HepG2 (cell line): Measurements from ENCODE around the gene ID3. TPM values are rescaled to one million over a fixed set of nuclear protein-coding genes. Genes with fewer than 3 reads are reported as not detected.

ENCODE experiments used
- CC2D1A ChIP-seq: sonication (generic); formaldehyde crosslinking; IDR thresholded peaks from 2 replicates; pipeline ENCODE4 v1.8.1; 2023; ENCODE audit warnings: mild to moderate bottlenecking, missing genetic modification reagents
- ETV5 ChIP-seq: IDR thresholded peaks from 2 replicates; pipeline ENCODE4 v1.6.1; 2018; ENCODE audit warnings: missing biosample characterization, missing genetic modification reagents, inconsistent platforms, borderline replicate concordance
- FOXM1 ChIP-seq: sonication (generic); formaldehyde crosslinking; IDR thresholded peaks from 2 replicates; pipeline ENCODE4 v1.5.0; 2020; ENCODE audit warnings: missing genetic modification reagents
- GRHL1 ChIP-seq: sonication (generic); formaldehyde crosslinking; conservative IDR thresholded peaks from 2 replicates; pipeline ENCODE4 v1.8.0; 2022; ENCODE audit warnings: missing genetic modification reagents
- HDAC6 ChIP-seq: fragments of 200-600 bp; sonication (generic); IDR thresholded peaks from 2 replicates; pipeline ENCODE4 v1.7.0; 2017; ENCODE audit warnings: mild to moderate bottlenecking, antibody characterized with exemption, low read length, low read depth
- IKZF4 ChIP-seq: sonication (generic); formaldehyde crosslinking; IDR thresholded peaks from 2 replicates; pipeline ENCODE4 v1.5.1; 2020; ENCODE audit warnings: borderline replicate concordance, mild to moderate bottlenecking, low read depth, missing genetic modification reagents; ENCODE audit errors: not compliant biosample characterization
- KLF16 ChIP-seq, 2 experiments: sonication (generic) in 1 of 2; formaldehyde crosslinking in 1 of 2; IDR thresholded peaks; 2 replicates each; pipeline versions ENCODE4 v1.6.1 to v1.8.0; 2016 to 2023; ENCODE audit warnings: missing genetic modification reagents in 2 of 2, missing compliant biosample characterization in 1 of 2
- NR2F6 ChIP-seq, 2 experiments: IDR thresholded peaks; 2 replicates each; pipeline ENCODE4 v1.6.1; 2016; ENCODE audit warnings: antibody characterized with exemption in 1 of 2, mild to moderate bottlenecking in 1 of 2
- SALL1 ChIP-seq: sonication (generic); formaldehyde crosslinking; IDR thresholded peaks from 2 replicates; pipeline ENCODE4 v1.8.0; 2022; ENCODE audit warnings: mild to moderate bottlenecking, missing genetic modification reagents
- ZBTB10 ChIP-seq: sonication (generic); formaldehyde crosslinking; IDR thresholded peaks from 2 replicates; pipeline ENCODE4 v1.4.0; 2020; ENCODE audit warnings: missing genetic modification reagents, borderline replicate concordance
- ZBTB7A ChIP-seq: sonication (generic); formaldehyde crosslinking; IDR thresholded peaks from 2 replicates; pipeline ENCODE4 v1.8.0; 2022; ENCODE audit warnings: mild to moderate bottlenecking, missing genetic modification reagents
- ZNF253 ChIP-seq: sonication (generic); formaldehyde crosslinking; IDR thresholded peaks from 2 replicates; pipeline ENCODE4 v1.8.0; 2022; ENCODE audit warnings: mild to moderate bottlenecking, missing genetic modification reagents, borderline replicate concordance
- ZNF343 ChIP-seq: sonication (generic); formaldehyde crosslinking; IDR thresholded peaks from 2 replicates; pipeline ENCODE4 v1.4.0; 2020; ENCODE audit warnings: mild to moderate bottlenecking, missing genetic modification reagents
- ZNF724P ChIP-seq: sonication (generic); formaldehyde crosslinking; IDR thresholded peaks from 2 replicates; pipeline ENCODE4 v1.8.0; 2022; ENCODE audit warnings: missing genetic modification reagents, borderline replicate concordance
- polyA plus RNA-seq, 8 experiments: library from polyadenylated mRNA; depleted of rRNA in 3 of 8; stranded (reverse) in 7 of 8; unstranded in 1 of 8; fragments of >200 nt; fragmentation: Illumina TruSeq in 4 of 8; extraction: Trizol in 4 of 8; gene quantifications; 2 replicates each; pipeline versions ENCODE4 v1.2.1 to v1.2.3, GENCODE V29; 2011 to 2016; ENCODE audit warnings: low read depth in 4 of 8, missing spikeins in 1 of 8, mixed read lengths in 1 of 8; ENCODE audit not compliant: insufficient read depth in 1 of 8
- total RNA-seq, 5 experiments: library from RNA; depleted of rRNA; stranded (reverse); fragments of >200 nt; fragmentation: Illumina TruSeq; extraction: Trizol; gene quantifications; 2 replicates each; pipeline ENCODE4 v1.2.3, GENCODE V29; 2016; ENCODE audit warnings: low read depth in 1 of 5
- TF ChIP-seq, protein P1 (sequence below): IDR thresholded peaks from 2 replicates; pipeline ENCODE4 v1.6.1; 2016; ENCODE audit warnings: low read depth

Gene ID3
- total and polyA plus RNA-seq, 2 of the 13 experiments (the other 11 are each of a cell fraction or from before 2014, with no cell fraction given): 64.8 to 115 TPM

DNA sequence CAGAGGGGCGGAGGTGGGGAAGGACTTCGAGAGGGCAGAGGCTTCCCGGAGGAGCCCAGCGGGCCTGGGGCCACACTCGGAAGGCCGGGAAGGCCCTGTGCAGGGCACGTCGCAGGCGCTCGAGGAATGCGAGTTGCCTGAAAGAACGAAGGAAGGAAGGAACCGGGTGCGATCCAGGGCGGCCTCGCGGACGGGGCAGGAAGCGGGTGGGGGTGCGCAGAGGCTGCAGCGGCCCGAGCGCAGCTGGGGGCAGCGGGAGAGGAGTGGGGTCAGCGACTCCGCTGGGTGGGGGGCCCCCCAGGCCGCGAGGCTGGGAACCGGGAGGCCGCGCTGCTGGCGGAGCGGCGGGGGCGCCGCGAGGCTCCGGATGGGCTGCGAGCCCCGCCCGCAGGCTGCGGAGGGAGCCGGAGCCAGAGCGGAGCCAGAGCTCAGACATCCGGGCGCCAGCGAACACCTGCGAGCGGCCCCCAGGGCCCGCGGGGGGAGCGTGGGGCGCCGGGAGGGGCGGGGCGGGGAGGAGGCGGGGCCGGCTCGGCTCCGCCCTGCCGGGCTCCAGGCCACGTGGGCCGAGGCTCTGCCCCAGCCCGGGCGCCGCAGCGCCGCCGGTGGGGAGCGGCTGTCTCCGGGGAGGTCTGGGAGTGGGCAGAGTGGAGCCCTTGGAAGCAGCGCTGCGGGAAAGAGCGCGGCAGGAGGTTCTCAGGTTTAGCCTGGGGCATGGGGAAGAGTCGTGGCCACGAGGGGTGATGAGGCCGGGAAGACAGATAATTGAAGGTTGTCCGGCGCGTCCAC is 4.6 kb downstream of the ID3 start (continued):
- TF ChIP-seq ZNF343 (CRISPR knock-in tag) (peak; percentile 72; the same call in 1 of the 2 replicates), ZBTB10 (CRISPR knock-in tag) (no peak), FOXM1 (CRISPR knock-in tag) (no peak), CC2D1A (CRISPR knock-in tag) (no peak), SALL1 (no peak; the same call in none of the 2 replicates), ZNF253 (CRISPR knock-in tag) (no peak), IKZF4 (CRISPR knock-in tag) (peak; percentile 69), ETV5 (CRISPR knock-in tag) (peak; percentile 84), HDAC6 (no peak), GRHL1 (CRISPR knock-in tag) (no peak), KLF16 (CRISPR knock-in tag; IDR thresholded peaks at IDR 0.05) (peak in 1 of 2 experiments; percentile 40; a peak in 1 of 4 replicates), ZNF724P (CRISPR knock-in tag) (0 out of 2 replicates have a peak, but pooled peaks have one; percentile 11), NR2F6 (IDR thresholded peaks at IDR 0.05) (no peak; the same call in 1 of the 2 replicates), NR2F6 (CRISPR knock-in tag; IDR thresholded peaks at IDR 0.05) (peak; percentile 33; the same call in 1 of the 2 replicates), ZBTB7A (no peak)
- TF ChIP-seq, protein P1, sequence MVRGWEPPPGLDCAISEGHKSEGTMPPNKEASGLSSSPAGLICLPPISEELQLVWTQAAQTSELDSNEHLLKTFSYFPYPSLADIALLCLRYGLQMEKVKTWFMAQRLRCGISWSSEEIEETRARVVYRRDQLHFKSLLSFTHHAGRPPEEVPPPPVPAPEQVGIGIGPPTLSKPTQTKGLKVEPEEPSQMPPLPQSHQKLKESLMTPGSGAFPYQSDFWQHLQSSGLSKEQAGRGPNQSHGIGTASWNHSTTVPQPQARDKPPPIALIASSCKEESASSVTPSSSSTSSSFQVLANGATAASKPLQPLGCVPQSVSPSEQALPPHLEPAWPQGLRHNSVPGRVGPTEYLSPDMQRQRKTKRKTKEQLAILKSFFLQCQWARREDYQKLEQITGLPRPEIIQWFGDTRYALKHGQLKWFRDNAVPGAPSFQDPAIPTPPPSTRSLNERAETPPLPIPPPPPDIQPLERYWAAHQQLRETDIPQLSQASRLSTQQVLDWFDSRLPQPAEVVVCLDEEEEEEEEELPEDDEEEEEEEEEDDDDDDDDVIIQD (CRISPR knock-in tag): no peak
